K562 treated with DMSO at 1 percent for 4 hours (cell line): ENCODE data around the gene RARA. TPM values are rescaled to one million over a fixed set of nuclear protein-coding genes. Genes with fewer than 3 reads are reported as not detected.

Source experiments
- total RNA-seq: library from RNA; unstranded; fragments of 300-600 nt; gene quantifications from 2 replicates; pipeline ENCODE4 v1.2.3, GENCODE V29; 2022; ENCODE audit not compliant: insufficient read depth

RARA gene
- 17.8 and 17.9 TPM in 2 replicates for total RNA-seq

DNA sequence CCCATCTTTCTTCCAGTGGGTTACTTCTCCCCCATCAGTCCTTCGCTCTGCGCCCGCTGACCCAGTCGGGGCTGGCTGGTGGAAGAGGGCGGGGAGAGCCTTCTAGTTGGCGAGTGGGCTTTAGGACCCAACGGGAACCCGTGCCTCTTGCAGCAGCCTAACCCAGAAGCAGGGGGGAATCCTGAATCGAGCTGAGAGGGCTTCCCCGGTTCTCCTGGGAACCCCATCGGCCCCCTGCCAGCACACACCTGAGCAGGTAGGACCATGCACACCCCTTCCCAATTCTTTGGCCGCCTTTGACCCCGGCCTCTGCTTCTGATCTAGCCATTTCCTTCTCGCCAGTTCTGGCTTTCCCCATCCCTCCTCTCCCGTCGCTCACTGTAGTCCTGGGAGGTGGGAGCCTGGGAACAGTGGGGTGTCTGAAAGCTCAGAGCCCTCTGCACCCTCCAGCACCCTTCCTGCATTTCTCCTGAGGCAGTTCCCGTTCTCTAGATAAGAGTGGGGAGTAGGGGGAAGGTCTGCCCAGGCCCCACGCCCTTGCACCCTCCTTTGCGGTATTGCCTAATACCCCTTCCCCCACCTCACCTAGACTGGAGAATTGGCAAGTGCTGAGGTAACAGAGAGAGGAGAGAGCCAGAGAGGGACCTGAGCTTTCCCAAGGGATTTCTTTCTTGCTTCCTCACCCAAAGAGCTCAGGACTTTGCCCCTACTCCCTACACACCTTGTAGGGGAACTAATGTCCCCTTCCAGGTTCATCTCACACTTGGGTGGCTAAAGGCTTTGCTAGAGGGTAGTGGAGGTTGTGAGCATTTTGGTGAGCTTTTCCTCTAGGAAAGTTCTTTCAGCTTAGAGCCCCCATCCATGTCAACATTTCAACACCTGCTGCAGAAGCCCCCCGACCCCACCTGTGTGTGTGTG lies at the start of gene RARA:
Gene RARA (plus strand): TSS at position 150 of the 918 bp plus-strand sequence. CDS start 22,039 bp downstream, outside the sequence.

DNA sequence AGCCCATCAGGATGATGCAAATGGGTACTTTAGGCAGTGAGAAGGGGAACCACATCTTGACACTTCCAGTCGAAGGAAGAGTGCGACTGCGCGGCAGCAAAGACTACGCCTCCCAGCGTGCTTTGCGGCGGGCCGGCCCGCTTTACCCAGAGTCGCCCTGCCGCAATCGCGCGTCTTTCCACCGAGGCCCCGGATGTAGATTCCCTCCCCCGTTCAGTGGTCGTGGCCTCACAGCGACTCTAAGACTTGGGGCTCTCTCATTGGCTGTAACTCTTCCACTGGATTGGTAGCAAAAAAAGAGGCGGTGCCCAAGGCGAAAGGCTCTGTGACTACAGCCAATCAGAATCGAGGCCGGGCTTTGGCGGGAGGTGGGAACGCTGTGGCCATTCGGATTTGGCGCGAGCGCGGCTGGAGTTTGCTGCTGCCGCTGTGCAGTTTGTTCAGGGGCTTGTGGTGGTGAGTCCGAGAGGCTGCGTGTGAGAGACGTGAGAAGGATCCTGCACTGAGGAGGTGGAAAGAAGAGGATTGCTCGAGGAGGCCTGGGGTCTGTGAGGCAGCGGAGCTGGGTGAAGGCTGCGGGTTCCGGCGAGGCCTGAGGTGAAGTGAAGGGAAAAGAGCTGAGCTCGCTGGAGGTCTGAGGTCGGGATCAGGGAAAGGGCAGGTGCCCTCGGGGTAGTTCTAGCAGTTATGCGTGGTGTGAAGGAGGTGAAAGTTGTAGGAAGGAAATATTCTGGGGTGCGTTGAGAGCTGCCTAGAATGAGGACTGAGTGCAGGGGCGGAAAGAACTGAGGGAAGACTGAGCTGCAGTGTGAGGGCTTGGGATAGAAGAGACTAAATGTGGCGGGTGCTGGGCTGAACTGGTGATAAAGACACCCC lies 21.2 kb upstream of the RARA start, which contains the start of gene CDC6:
Gene CDC6 (plus strand): TSS at position 386 of the 876 bp plus-strand sequence. CDS start 1,542 bp downstream, outside the sequence.

DNA sequence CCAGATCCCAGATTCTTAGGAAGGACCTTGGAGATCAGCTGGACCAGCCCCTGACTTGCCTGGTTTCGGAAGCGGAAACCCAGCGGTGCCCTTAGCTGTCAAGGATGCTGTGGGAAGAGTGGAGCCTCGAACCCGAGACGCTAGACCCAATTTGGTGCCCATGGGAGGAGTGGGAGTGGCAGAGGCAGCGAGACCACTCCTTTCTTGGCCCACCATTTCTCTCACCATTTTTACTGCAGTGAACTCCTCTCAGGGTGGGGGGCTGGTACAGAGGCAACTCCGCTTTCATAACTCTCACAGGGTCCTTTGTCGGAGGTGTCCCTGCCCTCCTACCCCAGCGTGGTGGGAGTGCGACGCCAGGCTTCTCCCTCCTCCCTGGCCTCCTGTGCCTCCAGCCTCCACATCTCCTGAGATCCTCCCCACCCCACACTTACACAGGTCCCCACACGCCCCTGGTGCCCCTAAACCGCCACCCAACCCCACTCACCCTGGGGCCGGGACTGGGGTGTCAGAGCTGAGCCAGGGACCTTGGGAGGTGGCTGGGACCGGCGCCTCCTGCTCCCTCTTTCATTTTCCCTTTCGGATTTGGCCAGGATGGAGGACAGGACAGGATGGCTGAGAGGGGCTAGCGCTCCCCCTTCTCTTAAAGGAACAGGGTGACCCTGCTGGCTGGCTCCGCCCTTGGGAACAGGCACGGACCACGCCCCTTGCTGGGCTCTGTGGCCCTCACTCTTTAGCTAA lies 55.3 kb downstream of the RARA start, which contains the start of gene GJD3:
Gene GJD3 (minus strand): TSS at position 617 of the 741 bp plus-strand sequence. CDS start 922 bp downstream, outside the sequence.

Other genes with a start within 250 kb of the RARA start
- 16.1 and 20.2 TPM in 2 replicates for gene THRA, start 246.2 kb upstream of the RARA start, total RNA-seq
- gene NR1D1, start 208.6 kb upstream of the RARA start, total RNA-seq, result 4.1 and 4.9 TPM in 2 replicates
- 20.2 and 36.0 TPM in 2 replicates for gene MSL1, start 187.2 kb upstream of the RARA start, total RNA-seq
- 35.4 and 39.8 TPM in 2 replicates for gene CASC3, start 168.6 kb upstream of the RARA start, total RNA-seq
- gene RAPGEFL1, start 131.7 kb upstream of the RARA start, total RNA-seq, result 1.7 and 2.8 TPM in 2 replicates
- 10.8 and 14.4 TPM in 2 replicates for gene WIPF2, start 89.9 kb upstream of the RARA start, total RNA-seq
- gene CDC6, start 21.3 kb upstream of the RARA start, total RNA-seq, result 66.1 and 66.2 TPM in 2 replicates
- gene GJD3, start 55.6 kb downstream of the RARA start, total RNA-seq, result 10.8 and 14.0 TPM in 2 replicates
- 153 and 167 TPM in 2 replicates for gene TOP2A, start 108.7 kb downstream of the RARA start, total RNA-seq
- gene IGFBP4, start 134.3 kb downstream of the RARA start, total RNA-seq, result 183 and 189 TPM in 2 replicates
- 0.13 TPM in 1 of 2 replicates, not detected in the other for gene TNS4, start 192.4 kb downstream of the RARA start, total RNA-seq